Hepatic stellate cell (primary cell): ENCODE results near the gene TRABD2B.

ENCODE experiments used
- DNase-seq: peaks from one replicate; pipeline ENCODE4 v3.0.0; 2011; ENCODE audit warnings: low spot score

TRABD2B gene

DNA sequence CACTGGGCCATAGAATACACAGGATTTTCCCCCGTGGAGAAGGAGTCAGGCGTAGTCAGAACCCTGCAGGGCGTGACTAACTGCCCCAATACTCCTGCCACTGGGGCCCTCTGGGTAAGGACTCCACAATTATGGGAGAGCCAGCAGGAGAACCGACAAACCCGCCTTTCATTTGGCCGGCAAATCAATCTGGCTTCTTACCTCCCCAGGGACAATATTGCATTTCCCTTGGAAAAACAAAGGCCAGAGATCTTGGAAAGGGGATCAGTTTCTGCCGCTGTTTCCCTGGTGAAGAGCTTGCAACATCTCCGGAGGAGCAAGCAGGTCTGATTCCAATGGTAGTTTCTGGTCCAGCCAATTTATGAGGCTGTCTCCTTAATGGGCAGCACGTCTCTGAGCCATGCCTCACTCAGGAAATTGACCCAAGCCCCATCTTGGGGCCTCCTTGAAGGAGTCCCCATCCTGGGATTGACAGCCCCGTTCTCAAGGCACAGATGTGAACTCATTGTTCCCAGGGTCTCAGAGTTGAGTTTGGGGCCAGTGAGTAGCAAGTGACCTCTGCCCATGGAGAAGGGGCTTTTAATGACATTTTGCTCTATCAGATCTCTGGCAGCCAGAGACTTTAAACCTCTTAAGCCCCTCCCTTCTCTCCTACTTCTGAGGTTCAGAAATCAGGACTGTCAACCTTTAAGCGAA lies 4.3 kb downstream of the TRABD2B start:
- DNase-seq: no peak

- no peak for DNase-seq
These were observed 5.5 kb downstream of the TRABD2B start for GRCh38 chr1:47991673-47992072.

- no peak for DNase-seq
These were observed 6.0 kb downstream of the TRABD2B start for GRCh38 chr1:47991187-47991586.

DNA sequence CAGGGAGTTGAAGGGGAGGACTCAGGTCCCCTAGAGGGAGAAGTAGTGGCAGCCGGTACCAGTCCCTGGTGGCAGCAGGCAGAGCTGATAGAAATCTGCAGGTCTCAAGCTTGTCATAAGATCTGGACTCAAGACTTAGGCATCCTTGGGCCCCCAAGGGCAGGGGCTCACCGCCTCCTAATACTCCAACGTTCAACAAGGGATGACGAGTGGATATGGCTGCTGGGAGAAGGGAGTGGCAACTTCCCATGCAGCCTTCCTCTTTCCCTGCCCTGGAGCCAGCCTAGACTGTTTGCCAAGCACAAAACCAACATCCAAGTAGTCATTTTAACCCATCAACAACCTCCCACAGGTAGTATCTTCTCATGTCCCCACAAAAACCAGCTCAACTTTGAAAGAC lies 6.9 kb downstream of the TRABD2B start:
- no peak for DNase-seq

GRCh38 chr1:47987601-47988000 lies 9.6 kb downstream of the TRABD2B start:
- DNase-seq: no peak

DNA sequence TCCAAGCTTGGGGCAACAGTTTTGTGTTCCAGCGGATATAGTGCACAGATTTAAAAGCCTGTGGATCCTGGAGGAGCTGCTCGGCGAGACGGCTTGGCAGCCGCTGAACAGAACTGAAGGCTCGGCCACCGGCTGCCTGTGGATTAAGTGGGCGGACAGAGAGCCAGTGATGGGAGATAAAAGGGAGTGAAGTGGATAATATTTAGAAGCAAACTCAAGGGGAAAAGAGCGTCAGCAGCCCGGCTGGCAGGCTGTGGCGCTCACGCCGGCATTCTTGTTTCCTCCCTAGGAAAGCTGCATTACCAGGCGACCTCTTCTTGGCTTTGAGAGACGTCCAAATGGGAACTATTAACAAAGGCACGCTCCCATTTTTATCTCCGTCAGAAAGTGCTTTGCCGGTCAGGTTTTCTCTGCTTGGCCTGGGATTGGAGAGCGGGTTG lies 10.4 kb downstream of the TRABD2B start:
- DNase-seq: no peak

DNA sequence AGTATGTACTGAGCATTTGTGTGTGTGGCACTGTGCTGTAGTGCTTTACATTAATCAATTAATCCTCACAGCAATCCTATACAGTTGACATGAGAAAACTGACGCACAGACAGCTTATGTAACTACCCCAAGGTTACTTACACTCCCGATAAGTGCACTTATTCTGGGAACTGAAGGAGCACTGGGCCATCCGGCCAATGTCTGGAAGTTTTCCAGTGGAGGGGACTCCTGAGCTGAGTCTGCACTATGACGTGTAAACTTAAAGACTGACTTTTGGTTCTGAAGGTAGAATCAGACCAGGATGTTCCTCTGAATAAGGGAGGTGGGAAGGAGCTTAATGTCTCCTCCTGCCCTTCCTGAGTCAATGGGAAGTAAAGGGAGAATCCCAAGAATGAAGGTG lies 12.2 kb downstream of the TRABD2B start:
- no peak for DNase-seq

DNA sequence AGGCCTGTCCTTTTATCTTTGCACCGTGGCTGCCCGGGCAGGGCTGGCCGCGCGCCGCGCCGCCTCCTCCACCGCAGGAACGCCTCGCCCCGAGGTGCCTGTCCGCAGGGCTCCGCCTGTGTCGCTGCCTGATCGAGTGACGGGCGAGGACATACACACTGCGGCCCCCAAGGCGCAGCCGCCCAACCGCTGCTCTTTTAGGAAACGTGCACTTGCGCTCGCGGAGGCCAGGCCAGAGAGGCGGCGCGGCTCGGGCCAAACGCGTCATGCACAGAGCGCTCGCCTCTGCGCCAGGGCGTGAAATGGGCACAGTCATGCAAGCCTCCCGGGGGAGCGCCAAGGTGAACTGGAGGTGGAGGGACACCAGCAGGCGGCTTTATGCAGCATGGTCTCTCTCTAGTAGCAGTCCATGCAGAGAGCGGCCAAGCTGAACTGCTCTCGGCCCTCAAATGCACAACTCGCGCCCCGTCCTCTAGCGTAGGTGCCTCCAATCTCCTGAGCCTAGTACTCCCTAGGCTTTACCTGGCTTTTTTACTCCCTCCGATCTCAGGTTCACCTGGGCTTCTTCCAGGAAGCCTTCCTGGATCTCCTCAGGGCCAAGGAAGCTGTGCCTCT lies 12.9 kb downstream of the TRABD2B start:
- no peak for DNase-seq

- DNase-seq: no peak
These were observed 13.5 kb downstream of the TRABD2B start for GRCh38 chr1:47983691-47984090.

- no peak for DNase-seq
These were observed 15.4 kb downstream of the TRABD2B start for GRCh38 chr1:47981667-47982350.

- DNase-seq: no peak
These were observed 16.7 kb downstream of the TRABD2B start for GRCh38 chr1:47980501-47980900.

DNA sequence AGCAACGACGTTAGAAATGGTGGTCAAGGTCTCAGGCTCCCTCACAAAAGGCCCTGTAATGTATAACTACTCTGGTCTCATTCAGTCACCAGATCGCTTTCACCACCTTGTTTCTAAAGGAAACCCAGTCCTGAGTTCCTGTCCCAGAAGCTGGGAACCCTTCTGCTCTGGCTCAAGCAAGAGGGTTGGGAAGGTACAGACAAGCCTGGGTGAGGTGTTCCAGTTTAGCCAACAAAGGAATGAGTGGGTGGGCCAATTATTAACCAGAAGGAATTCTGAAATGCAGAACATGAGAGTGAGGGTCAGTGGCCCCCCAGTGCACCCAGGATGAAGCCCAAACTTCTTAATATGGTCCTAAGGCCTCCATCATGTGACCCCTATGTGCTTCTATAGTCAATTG lies 17.5 kb downstream of the TRABD2B start:
- no peak for DNase-seq

GRCh38 chr1:47978486-47978885 lies 18.7 kb downstream of the TRABD2B start:
- DNase-seq: no peak

GRCh38 chr1:47976728-47977127 lies 20.5 kb downstream of the TRABD2B start:
- no peak for DNase-seq

GRCh38 chr1:47976267-47976666 lies 20.9 kb downstream of the TRABD2B start:
- no peak for DNase-seq

GRCh38 chr1:47975302-47975921 lies 21.8 kb downstream of the TRABD2B start:
- no peak for DNase-seq

DNA sequence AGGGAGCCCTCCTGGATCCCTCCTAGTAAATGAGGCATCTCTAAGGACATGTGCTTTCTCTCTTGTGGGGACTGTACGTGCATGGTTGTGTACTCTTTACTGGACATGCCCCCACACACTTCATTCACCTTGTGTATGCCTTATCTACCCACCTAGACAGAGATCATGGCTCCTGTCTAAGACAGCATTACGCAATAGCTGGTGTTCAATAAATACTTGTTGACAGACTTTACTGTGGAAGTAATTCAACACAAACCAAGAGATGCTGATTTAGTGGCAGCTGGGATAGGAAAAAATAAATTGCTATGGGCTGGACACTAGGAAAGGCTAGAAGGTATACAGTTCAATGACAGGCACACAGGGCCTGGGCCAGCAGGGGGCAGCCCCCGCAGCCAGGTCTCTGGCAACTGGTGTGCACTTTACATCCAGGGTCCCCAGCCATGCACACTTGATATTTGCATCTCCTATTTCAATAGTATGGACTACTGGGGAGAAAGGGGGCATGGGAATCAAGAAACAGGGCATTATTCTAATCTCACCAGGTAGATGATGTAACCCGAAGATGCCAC lies 24.2 kb downstream of the TRABD2B start:
- DNase-seq: no peak

DNA sequence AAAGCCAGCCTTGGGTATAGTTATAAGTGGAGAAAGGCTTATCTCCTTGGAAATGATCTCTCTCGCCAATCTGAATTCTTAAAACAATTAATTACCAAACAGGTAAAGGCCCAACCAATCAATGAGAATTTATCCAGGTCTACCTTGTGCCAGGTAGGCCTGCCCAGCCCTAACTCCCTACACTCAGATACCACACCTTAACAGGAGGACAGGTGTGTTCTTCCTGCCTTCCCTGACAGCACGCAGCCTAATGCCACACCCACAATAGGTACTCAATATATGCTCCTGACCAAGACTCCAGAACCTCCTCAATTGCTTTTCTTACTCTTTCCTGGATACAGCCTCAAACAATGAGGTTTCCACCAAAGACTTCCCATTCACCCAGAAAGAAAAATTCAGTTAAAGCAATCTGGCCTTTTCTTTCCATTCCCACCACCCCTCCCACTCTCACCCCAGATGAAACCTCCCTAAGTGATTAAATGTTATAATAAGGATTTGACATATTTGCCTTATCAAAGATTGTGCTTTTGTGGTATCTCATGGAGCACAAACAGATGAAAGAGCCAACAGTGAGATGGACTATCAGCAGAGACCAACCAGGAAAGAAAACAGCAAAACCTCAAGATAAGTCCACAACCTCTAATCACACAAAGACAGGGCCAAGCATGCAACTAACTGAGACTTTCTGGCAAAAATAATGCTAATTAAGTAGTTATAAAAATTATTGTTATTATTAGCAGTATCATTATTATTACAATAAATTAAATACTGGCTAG lies 25.6 kb downstream of the TRABD2B start:
- no peak for DNase-seq

GRCh38 chr1:47970882-47971281 lies 26.3 kb downstream of the TRABD2B start:
- no peak for DNase-seq

- DNase-seq: no peak
These were observed 27.7 kb downstream of the TRABD2B start for GRCh38 chr1:47969478-47969877.

- no peak for DNase-seq
These were observed 28.7 kb downstream of the TRABD2B start for GRCh38 chr1:47968556-47968888.
